ENCODE data around the gene RNF149. TPM values are rescaled to one million over a fixed set of nuclear protein-coding genes. Genes with fewer than 3 reads are reported as not detected.

The RNF149 gene
- total RNA-seq, 2 experiments from 2014 or later = 48.7 to 53.2 TPM

DNA sequence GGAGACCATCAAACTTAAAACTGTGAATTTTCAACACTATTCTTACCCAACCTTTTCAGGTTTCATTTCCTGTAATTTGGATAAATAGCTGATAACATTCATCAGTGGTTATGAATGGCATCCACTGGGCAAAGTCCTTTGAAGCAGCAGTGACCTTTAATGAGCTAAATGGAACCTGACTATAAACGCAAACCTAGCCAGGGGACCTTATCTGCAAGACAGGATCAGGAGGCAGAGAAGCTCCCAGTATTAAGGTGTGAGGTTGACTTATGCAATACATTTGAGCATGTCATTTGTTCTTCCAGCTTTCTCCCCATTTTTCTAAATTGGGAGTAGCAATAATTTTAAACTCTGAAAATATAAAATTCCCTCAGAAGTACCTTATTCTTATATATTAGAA lies 40.4 kb upstream of the RNF149 start:
- H3K27ac Mint-ChIP-seq = no peak overlapping the region
- ChIA-PET CTCF (interaction anchor here (0.8 to 3.4 kb wide), 4 partner anchors 9 to 70 kb away, joined by 3 to 20 read pairs (median 12); partner anchors contain the start of gene CREG2), POLR2A (interaction anchor here (0.6 kb wide), 1 partner anchor 62 kb away, joined by 3 read pairs; no protein-coding TSS in a partner anchor)
- TF ChIP-seq, protein P1, sequence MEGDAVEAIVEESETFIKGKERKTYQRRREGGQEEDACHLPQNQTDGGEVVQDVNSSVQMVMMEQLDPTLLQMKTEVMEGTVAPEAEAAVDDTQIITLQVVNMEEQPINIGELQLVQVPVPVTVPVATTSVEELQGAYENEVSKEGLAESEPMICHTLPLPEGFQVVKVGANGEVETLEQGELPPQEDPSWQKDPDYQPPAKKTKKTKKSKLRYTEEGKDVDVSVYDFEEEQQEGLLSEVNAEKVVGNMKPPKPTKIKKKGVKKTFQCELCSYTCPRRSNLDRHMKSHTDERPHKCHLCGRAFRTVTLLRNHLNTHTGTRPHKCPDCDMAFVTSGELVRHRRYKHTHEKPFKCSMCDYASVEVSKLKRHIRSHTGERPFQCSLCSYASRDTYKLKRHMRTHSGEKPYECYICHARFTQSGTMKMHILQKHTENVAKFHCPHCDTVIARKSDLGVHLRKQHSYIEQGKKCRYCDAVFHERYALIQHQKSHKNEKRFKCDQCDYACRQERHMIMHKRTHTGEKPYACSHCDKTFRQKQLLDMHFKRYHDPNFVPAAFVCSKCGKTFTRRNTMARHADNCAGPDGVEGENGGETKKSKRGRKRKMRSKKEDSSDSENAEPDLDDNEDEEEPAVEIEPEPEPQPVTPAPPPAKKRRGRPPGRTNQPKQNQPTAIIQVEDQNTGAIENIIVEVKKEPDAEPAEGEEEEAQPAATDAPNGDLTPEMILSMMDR (IDR thresholded peaks at IDR 0.05) = no peak
- ATAC-seq (no peak), DNase-seq (no peak)
- peaks cover 3% of the 10 kb centered on the region for H3K4me1 Mint-ChIP-seq (ENCODE audit: low read depth)
- no peaks in the 10 kb centered on the region for H3K9me3 Mint-ChIP-seq
- intact Hi-C loops (cut with micrococcal nuclease) = no loop called here
- no peak overlapping the region for H3K4me3 Mint-ChIP-seq
- no peaks in the 10 kb centered on the region for H3K27me3 Mint-ChIP-seq
- H3K36me3 Mint-ChIP-seq (ENCODE audit: low read depth) = no peaks in the 10 kb centered on the region

DNA sequence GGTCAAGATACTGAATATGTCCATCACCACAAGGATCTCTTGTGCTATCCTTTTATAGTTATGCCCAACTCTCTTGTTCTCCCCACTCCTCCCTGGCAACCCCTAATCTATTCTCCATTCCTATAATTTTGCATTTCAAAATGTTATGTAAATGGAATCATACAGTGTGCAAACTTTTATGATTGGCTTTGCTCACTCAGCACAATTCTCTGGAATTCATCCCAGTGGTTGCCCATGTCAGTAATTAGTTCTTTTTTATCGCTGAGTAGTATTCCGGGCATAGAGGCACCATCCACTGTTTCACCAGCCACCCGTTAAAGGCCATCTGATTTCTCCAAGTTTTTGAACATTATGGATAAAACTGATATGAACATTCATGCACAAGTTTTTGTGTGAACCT lies 38.4 kb upstream of the RNF149 start:
- TF ChIP-seq, protein P1 (IDR thresholded peaks at IDR 0.05) = no peak
- intact Hi-C loops (cut with micrococcal nuclease) = no loop called here
- Mint-ChIP-seq H3K27me3 (no peaks in the 10 kb centered on the region), H3K36me3 (ENCODE audit: low read depth) (no peaks in the 10 kb centered on the region), H3K4me3 (no peak overlapping the region), H3K9me3 (no peaks in the 10 kb centered on the region), H3K27ac (no peak overlapping the region), H3K4me1 (ENCODE audit: low read depth) (peaks cover 11% of the 10 kb centered on the region)
- DNase-seq (no peak), ATAC-seq (no peak)
- CTCF ChIA-PET = interaction anchor here (1.1 to 2.3 kb wide), 3 partner anchors 11 to 41 kb away, joined by 3 to 5 read pairs (median 4); no protein-coding TSS in a partner anchor
- POLR2A ChIA-PET = no interaction called here

- DNase-seq (no peak), ATAC-seq (no peak)
- Mint-ChIP-seq H3K27me3 (no peaks in the 10 kb centered on the region), H3K4me1 (ENCODE audit: low read depth) (peaks cover 22% of the 10 kb centered on the region), H3K4me3 (no peak overlapping the region), H3K36me3 (ENCODE audit: low read depth) (no peaks in the 10 kb centered on the region), H3K27ac (no peak overlapping the region), H3K9me3 (no peaks in the 10 kb centered on the region)
- TF ChIP-seq, protein P1 (IDR thresholded peaks at IDR 0.05) = no peak
- POLR2A ChIA-PET = no interaction called here
- CTCF ChIA-PET = interaction anchor here (0.6 kb wide), 1 partner anchor 37 kb away, joined by 3 read pairs; no protein-coding TSS in a partner anchor
- intact Hi-C loops (cut with micrococcal nuclease) = loop anchor here (5.0 kb wide), 2 partner anchors 43 to 483 kb away; partner anchors contain the start of gene CREG2
These were observed 35.6 kb upstream of the RNF149 start for GRCh38 chr2:101344137-101344536.

GRCh38 chr2:101342625-101343008 lies 34.1 kb upstream of the RNF149 start:
- no peaks in the 10 kb centered on the region for H3K27me3 Mint-ChIP-seq
- ChIA-PET CTCF (interaction anchor here (0.7 to 5.4 kb wide), 47 partner anchors 9 to 534 kb away, joined by 3 to 60 read pairs (median 4); partner anchors contain the start of genes CREG2 and RNF149), POLR2A (interaction anchor here (1.2 to 1.5 kb wide), 2 partner anchors 9 to 34 kb away, joined by 3 to 4 read pairs; partner anchors contain the start of gene RNF149)
- DNase-seq = no peak
- no peak for ATAC-seq
- H3K9me3 Mint-ChIP-seq = no peaks in the 10 kb centered on the region
- H3K4me1 Mint-ChIP-seq (ENCODE audit: low read depth) = peaks cover 22% of the 10 kb centered on the region
- no peak overlapping the region for H3K27ac Mint-ChIP-seq
- TF ChIP-seq, protein P1 (IDR thresholded peaks at IDR 0.05) = no peak
- H3K36me3 Mint-ChIP-seq (ENCODE audit: low read depth) = no peaks in the 10 kb centered on the region
- no peak overlapping the region for H3K4me3 Mint-ChIP-seq
- intact Hi-C loops (cut with micrococcal nuclease) = loop anchor here (5.0 kb wide), 2 partner anchors 45 to 485 kb away; partner anchors contain the start of gene CREG2

GRCh38 chr2:101341901-101342624 lies 33.6 kb upstream of the RNF149 start:
- CTCF ChIA-PET = interaction anchor here (0.6 to 5.4 kb wide), 56 partner anchors 10 to 534 kb away, joined by 3 to 60 read pairs (median 4); partner anchors contain the start of genes CREG2 and RNF149

More at GRCh38 chr2:101341901-101342624, 33.6 kb upstream of the RNF149 start:
- TF ChIP-seq, protein P1 (IDR thresholded peaks at IDR 0.05) = peak; percentile 90
- H3K27me3 Mint-ChIP-seq = no peaks in the 10 kb centered on the region
- H3K4me3 Mint-ChIP-seq = no peak overlapping the region
- H3K9me3 Mint-ChIP-seq = no peaks in the 10 kb centered on the region
- DNase-seq (peak; percentile 79), ATAC-seq (peak; percentile 49)
- intact Hi-C loops (cut with micrococcal nuclease) = loop anchor here (5.0 kb wide), 2 partner anchors 45 to 485 kb away; partner anchors contain the start of gene CREG2
- H3K4me1 Mint-ChIP-seq (ENCODE audit: low read depth) = peaks cover 22% of the 10 kb centered on the region
- POLR2A ChIA-PET = interaction anchor here (1.2 to 1.5 kb wide), 2 partner anchors 9 to 34 kb away, joined by 3 to 4 read pairs; partner anchors contain the start of gene RNF149
- no peaks in the 10 kb centered on the region for H3K36me3 Mint-ChIP-seq (ENCODE audit: low read depth)
- peak overlapping the region; percentile 45 for H3K27ac Mint-ChIP-seq
